ENCODE measurements around the gene TNFRSF1B.

The TNFRSF1B gene

DNA sequence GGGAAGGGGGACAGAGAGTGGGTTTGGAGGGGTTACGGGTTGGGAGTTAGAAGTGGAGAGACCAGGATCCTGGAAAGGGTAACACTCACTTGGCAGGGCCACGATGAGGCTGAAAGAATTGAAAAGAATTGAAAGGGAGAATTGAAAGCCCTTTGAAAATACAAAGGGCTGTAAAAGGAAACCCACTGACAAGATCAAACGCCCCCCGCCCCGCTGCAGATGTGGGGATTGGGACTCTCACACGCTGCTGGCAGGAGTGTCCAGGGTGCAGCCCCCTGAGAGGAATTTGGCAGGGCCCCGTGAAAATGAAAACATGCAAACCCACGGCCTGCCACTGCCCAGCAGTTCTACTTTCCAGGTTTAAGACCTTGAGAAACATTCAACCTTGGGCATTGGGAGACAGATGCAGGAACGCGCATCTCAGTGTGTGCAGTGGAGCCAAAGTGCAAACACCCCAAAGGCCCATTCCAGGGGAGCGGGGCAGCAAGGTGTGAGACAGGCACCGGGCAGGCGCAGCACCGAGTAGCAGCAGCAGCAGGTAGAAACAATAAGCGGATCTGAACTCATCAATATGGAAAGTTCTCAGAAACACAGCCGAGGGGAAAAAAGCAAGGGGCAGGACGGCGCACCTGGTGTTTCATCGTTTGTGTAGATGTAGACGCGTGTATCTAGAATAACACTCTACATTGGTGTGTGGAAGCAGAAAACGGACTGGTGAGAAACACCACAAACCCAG, 8.3 kb upstream of the TNFRSF1B start:
- DNase-seq: no peak

DNA sequence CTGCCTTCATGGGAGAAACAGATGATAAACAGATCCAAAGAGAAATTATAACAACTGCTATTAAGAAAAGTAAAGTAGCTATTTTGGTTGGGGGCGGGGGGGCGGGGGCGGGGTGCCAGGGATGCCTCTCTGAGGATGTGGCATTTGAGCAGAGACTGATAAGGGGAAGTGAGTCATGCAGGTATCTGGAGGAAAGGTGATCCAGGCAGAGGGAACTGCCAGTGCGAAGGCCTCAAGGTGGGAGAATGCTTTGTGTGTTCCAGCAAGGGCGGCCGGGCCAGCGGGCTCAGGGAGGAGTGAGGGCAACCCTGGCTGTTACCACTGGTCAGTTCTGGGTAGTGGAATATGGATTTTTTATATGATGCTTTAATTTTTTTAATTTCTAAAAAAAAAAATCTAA, 7.0 kb upstream of the TNFRSF1B start:
- DNase-seq: no peak

DNA sequence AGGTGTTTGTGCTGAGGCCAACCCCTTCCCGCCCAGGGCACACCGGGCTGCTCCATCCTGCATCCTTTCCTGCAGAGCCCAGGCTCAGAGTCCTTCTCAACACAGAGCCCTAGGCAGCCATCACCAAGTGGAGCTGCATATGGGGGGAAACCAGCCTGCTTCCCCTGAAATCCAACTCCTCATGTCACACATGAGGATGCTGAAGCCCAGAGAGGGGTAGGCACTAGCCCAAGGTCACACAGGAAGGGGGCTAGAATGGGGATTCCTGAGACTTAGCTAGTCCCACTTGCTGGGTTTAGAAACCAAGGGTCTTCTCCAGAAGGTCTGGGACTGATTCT, 5.5 kb upstream of the TNFRSF1B start:
- DNase-seq: no peak

DNA sequence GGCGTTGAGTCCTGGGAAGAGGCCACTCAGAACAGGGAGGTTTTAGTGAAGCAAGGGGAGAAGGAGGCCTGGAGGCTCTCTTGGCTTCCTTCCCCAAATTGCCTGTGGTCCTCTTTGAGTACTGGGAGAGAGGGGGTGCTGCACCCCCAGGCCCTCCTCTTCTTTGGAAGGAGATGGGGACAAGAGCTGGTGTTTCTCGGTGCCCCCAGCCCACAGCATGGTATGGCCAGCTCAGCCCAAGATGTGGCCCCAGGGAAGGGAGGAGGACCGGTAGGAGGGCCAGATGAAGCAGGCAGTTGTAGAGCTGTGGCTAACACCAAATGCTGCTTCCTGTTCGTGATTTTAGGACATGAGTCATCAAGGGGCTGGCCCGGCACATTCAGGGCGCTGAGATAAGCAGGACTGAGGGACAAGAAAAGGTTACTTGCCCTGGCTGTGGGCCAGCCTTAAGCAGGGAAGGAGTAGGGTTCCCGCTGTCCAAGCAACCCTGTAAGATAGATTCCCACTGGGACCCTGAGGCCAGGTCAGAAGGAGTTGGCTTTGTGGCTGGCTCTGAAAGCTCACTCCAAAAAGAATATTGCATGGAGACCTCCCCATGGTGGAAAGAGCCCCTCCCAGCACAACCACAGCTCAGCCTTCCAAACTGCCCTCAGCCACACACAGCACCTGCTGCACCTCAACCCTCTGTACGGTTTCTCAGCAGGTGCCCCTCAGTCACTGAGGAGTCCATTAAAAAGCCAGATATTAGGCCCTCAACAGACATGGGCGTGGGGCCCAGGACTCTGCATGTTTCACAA, 4.9 kb upstream of the TNFRSF1B start:
- no peak for DNase-seq

DNA sequence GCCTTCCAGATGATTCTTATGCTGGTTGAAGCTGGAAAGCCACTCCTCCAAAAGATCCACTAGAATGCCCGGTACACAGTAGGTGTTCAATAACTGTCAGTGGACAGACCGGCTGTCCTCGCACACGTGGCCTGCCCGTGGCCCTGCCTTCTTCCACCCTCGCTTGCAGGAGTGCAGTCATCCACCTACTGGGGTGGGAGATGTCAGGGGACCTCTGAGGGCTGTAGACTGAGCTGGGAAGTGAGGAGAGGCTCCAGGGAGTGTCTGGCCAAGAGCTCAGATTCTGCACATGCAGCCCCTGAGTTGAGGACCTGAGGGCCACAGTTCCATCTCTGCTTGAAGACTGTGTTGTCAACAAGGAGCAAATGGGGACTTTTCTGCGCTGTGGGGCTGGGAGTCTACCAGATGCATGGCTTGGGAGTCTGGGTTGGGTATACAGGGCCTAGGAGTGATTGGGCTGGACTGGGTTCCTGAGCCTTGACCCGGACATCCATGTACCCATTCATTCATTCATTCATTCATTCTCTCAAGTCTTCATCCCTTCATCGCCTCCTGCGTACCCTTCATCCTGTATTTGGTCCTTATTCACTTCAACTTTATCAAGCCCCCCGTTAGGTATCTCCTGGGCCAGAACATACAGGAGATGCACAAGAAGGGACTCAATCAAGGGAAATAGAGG, 4.2 kb upstream of the TNFRSF1B start:
- DNase-seq: no peak

DNA sequence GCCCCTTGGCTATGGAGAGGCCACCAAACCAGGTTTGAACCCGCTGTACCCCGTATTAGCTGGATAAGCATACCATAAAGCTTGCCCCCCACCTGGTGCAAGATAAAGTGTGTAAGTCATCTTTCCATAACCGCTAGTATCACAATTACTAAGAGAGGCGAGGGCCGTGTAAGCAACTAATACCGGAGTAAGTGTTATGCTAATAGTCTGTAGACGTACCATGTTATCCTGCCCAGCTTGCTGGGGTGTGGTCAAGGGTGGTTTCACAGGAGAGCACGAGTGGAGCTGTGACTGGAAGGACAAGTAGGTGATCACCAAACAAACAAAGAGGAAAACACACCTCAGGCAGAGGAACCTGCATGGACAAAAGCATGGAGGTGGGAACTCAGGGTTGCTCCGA, 3.6 kb upstream of the TNFRSF1B start:
- DNase-seq: no peak

DNA sequence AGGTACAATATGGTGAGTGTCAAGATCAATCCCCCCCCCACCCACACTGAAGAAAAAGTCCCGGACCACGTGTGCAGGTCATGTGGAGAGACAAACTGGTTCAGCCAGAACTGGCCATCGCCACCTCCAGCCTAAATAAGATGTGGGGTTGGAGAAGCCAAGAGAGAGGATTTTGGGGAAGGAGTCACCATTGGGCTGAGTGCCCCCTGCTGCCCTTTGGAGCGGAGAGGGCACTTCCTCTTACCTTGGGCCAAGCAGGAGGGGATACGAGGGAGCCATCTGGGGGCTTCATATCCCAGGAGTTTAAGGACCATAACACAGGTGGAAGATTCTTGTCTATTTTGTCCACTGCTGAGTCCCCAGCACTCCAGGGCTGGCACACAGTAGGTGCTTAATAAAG, 2.6 kb upstream of the TNFRSF1B start:
- no peak for DNase-seq

DNA sequence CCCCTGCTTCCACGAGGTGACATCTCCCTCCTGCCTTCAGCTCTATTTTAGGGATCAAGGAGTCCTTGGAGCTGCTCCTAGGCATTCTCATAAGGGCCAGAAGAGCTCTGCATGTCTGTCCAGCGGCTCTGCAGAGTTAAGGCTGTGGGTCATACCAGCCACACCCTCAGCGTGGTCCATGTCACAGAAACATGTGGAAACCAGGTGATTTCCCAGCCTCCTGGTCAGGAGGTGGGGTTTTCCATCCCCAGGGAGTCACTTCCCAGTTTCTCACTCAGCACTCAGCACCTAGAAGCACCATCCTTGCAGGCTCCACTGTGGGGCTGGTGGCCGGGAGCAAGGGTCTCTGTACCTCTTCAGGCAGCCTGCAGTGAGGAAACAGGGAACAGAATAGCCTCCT, 1.4 kb upstream of the TNFRSF1B start:
- DNase-seq: no peak

DNA sequence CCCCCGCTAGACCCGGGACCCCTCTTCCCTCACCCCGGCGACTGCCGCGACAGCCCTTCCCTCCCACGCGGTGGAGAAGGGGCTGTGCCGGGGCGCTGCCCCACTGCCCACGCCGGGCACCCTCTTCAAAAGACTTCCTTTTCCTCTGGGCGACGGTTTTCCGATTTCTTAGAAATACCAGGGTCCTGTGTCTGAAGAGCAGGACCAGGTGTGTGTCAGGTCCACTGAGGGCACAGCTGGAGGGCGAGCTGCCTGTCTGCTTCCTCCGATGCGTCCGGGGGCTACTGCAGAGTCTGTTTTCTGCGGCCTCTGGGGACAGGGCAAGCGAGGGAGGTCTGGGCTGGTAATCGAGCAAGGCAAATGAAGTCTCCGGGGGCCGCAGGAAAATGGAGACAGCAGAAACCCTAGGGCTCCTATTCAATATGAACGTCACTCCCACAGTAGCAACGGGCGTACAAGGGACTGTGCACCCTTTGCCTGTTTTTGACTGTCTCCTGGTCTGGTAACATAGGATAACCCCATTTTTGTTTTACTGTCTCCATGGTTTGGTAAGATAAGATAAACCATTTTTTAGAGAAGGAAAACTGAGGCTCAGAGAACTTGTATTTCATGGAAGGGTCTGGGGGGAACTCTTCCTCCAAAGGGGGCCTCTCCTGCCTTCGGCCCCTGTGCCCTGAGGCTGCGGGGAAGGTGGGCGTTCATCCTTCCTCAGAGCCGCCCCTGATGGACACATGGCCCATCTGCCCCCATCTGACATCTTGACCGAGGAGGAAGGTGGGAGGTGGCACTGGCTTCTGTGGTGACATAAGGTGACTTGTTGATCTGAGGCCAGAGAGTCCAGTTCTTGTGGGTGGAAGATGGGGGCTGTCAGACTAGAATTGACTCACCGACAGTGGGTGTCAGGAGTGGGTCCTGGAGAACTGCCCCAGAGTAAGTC, 970 bp downstream of the TNFRSF1B start:
- DNase-seq: no peak

DNA sequence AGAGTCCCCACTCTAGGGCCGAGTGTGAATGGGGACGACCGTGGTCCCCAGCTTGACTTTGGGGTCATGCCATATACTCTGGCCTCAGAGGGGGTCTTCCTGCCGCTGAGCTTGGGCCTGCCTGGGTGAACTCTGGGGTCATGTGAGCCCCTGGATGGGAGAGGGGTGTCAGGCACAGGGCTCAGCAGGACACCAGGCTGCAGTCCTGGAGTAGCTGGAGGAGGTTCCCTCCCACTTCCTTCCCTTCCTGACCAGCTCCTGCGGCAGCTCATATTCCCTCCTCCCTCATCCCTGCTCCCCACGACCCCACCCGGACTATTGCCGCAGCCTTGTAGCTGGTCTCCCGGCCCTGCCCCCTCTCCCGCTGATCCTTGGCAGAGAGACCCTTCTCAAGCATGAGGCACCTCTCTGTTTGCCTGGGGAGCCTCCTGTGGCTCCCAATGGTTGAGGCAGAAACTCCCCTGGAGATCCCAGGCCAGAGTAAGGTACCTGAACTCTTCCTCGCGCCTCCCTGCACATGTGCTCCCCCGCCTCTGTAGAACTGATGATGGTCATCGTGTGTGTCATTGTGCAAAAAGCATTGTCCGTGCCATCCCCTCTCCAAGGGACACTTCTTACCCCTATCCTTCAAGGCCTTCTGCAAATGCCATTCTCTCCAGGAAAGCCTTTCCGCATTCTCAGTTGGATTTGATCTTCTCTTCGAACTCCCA, 1.8 kb downstream of the TNFRSF1B start:
- DNase-seq: no peak

DNA sequence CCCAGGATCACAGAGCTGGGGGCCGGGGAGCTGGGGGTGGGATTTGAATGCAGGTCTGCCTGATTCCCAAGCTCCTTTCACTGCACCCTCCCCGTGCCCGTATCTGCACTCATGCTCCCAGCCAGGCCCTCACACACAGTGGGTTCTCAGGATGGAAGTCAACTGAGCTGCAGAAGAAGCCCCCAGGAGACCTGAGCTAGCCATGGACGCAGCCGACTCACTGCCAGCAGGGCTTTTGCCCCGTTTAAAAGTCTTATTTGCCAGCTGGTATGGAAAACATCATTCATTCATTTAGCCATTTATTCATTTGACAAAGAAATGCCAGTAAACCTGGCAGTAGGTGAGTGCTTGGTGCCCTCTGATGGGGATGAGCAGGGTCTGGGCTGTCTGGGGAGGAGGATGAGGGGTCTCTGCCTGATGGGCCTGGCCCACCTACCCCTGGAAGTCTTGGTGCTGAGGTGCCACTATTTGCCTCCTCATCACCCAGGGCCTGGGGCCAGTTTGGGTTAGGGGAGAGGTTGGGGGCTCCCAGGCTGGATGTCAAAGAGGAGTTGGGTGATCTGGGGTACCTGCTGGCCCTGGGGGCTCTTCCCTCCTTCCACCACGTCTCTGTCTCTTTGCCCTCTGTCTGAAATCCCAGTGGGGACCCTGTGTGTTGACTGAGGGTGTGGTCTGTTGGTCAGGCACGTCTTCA, 2.8 kb downstream of the TNFRSF1B start:
- no peak for DNase-seq

DNA sequence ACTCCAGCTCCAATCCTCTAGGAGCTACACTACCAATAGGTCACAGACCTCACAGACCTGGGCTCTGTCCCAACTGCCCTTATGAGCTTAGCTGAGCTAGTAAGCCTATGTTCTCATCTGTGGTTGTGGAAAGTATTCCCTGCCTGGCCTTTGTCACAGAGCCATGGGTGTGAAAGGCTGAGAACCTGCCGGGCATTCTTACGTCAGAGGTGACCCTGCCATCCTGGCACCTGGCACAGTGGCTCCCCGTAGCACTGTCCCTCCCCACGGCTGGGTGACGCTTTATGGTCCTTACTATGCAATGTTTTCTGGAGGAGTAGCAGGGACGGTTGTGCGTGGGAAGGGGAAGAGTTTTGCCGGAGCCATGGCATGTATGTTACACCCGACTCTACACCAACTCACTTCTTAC, 3.5 kb downstream of the TNFRSF1B start:
- DNase-seq: no peak

DNA sequence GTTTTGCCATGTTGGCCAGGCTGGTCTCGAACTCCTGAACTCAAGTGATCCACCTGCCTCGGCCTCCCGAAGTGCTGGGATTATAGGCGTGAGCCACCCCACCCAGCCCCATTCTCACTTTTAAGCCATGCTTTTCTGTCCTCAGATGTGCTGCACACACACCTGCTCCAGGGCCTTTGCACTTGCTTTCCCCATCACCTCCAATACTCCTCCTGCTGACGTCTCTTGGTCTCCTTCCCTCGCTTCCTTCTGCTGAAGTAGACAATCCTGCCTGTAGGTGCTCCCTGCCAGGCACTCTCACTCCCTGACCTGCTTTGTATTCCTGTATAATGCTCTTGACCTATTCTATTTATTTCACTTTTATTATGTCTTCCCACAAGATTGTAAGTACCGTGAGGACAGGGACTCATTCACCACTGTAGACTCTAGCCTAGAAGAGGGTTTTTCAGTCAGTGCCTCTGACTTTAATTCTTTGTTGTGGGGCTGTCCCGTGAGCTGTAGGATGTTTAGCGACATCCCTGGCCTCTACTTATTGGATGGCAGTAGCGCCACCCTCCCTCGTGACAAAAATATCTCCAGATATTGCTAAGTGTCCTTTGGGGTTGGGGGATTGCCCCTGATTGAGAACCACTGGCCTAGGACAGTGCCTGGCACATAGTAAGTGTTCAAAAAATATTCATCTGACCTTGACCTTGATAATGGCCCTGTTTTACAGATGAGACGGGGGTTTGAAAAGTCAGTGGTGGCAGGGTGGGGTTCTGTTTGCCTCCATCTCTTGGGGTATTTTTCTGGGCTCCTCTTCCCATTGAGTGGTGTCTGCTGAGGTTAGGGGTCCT, 4.6 kb downstream of the TNFRSF1B start:
- DNase-seq: no peak

DNA sequence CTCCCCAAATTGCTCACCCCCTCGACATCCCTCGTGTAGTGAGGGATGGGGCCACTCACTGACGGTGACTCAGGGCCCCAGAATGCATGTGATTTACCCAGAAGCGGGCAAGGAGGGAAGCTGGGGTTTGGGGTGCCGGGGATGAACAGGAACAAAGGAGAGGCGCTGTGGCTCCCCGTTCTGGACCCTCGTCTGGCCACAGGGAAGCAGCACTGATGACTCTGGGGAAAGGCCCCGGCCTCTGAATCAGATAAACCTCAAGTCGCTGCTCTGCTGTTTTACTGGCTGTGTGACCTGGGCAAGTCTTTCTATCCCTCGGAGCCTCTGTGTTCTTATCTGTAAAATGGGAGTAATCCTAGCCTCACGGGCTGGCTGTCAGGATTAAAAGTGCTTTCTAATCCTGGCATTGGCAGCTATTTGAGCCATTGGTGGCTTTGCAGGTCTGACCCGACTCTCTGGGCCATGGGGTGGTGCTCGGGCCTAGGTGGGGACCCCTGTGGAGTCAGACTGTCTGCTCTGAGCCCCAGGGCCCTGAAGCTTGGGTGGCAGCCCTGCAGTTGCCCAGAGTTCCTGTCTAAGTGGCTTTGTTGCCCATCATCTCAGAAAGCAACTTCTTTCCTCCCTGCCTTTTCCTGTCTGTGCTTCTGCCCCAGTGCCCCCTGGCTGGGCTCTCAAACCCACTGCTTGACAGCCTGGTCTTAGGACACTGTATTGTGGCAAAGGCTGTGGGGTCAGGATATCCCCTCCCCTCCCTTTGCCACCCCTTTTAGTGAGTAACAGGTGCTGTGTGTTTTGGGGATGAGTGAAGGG, 5.5 kb downstream of the TNFRSF1B start:
- DNase-seq: no peak

DNA sequence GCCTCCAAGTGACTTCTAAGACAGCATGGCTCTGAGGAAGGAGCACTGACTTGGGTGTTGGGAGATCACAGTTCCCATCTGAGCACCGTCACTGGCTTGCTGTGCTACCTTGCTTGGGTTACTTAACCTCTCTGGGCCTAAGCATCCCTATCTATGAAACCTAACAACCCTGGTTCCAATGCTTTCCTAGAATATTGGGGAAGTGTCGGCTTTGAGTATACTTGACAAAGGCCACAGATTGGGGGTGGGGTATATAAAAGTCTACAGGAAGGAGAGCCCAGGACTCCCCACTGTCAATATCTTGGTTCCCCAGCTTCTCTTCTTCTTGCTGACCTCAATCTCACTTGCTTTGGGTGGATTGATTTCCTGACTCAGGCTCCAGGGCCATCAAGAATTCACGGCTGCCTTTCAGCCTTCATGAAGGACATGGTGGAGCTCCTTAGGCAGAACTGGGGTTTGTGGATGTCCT, 6.3 kb downstream of the TNFRSF1B start:
- no peak for DNase-seq

DNA sequence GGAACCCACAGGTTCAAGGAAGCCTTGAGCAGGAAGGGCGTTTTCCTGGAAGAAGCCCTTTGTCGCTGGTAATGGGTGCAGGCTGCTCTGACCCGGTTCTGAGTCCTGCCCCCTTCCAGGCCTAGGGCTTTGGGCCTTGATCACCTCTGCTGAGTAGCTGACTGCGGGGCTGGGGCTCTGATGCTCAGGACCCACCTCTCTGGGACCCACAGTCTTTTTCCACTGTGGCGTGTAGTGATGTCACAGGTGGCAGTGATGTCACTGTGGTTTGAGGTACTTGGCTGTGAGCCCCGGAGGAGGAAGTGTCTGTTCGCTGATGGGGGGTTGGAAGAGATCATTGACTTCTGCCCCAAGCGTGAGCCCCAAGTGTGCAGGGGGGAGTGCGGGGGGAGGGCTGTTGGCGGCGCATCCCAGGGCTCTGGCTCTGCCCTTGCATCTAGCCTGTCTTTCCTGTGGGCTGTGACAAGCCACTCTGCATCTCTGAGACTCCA, 6.9 kb downstream of the TNFRSF1B start:
- no peak for DNase-seq

DNA sequence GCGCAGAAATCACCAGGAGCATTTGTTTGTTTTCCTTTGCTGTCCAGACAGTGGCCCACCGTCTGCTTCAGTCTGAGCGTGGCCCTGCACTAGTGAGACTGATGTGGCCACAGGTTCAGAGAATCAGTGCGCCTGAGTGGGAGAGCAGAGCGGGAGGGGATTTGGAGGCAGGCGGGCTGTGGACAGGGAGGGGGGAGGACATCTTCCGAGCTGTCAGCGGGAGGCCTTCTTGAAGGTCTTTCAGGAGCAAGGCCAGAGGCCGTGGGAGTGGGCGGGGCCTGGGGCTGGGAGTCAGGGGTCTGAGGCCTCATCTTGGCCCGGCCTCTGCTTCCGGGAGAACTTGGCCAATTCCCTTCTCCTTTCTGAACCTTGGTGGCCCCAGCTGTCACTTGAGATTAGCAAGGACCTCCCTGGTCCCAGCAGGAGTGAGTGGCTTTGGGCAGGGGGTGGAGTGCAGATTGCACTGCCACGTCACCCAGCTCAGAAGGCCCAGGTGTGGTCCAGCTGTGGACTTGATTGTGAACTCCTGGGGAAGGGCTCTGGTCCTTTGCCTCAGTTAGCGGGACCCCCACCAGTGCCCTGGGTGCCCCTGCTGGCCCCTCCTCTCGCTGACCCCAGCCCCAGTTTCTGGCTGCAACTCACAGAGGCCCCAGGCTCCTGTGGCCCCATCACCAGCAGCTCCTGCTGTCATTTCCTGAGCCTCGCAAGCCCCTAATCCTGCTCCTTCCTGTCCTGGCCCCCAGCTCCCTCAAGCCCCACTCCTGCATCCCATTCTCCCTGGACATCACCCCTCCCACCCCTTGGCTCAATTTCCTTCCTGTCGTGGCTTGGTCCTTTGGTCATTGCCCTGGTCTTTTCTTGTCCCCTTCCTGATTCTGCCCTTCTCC, 8.4 kb downstream of the TNFRSF1B start:
- DNase-seq: no peak

Measured in NCI-H2171 treated with DMSO at 0.1 percent for 48 hours (cell line).